Measurements from ENCODE around the gene SCAF4. TPM values are rescaled to one million over a fixed set of nuclear protein-coding genes. Genes with fewer than 3 reads are reported as not detected.

Gene SCAF4
- total and polyA plus RNA-seq, 9 of the 15 experiments (the other 6 are each of a cell fraction or from before 2014, with no cell fraction given) = 2.3 to 55.7 (median 17.2) TPM

- no peaks in the 10 kb centered on the region for H3K4me1 ChIP-seq (replicated peaks in 1 of 2; ENCODE audit: control insufficient read depth in 2 of 2, insufficient read depth in 2 of 2, low read length in 2 of 2)
- in situ Hi-C loops (cut with MboI) = no loop called here
- 6% methylated on average over 3 of the region's 3 CpGs for WGBS (ENCODE audit: insufficient coverage, low coverage, missing lambda C conversion rate)
- intact Hi-C loops (cut with micrococcal nuclease) = no loop called here
- no peak for FAIRE-seq
- no peaks in the 10 kb centered on the region; a peak in 1 of 5 replicates for H3K27me3 ChIP-seq (ENCODE audit: control insufficient read depth in 2 of 2, insufficient read depth in 2 of 2, low read length in 2 of 2)
- ATAC-seq = no peak
- no peak overlapping the region for H3K4me3 ChIP-seq
- BruUV-seq (replicated peaks) = no TSS peak
- H3K27ac ChIP-seq (ENCODE audit: extremely low read depth, low read depth, low read length) = no peak overlapping the region
- no peaks in the 10 kb centered on the region for H3K36me3 ChIP-seq (ENCODE audit: control insufficient read depth, insufficient read depth, low read length)
- no peak overlapping the region for H2AFZ ChIP-seq (ENCODE audit: low read depth, low read length)
- H3K9me3 ChIP-seq (replicated peaks; ENCODE audit: control insufficient read depth, insufficient read depth, low read depth, low read length) = no peaks in the 10 kb centered on the region
- no peaks in the 10 kb centered on the region for H3K79me2 ChIP-seq (ENCODE audit: control insufficient read depth, insufficient read depth, low read length)
- no peak for DNase-seq (ENCODE audit: extremely low read depth in 1 of 4, low spot score in 3 of 4)
- no peak overlapping the region for H3K9ac ChIP-seq (ENCODE audit: insufficient read depth in 1 of 2, low read depth in 2 of 2, low read length in 2 of 2)
- no peak overlapping the region for H3K4me2 ChIP-seq (ENCODE audit: insufficient read depth, low read length)
- no peaks in the 10 kb centered on the region for H4K20me1 ChIP-seq (replicated peaks; ENCODE audit: control insufficient read depth, insufficient read depth, low read length)
- POLR2A ChIA-PET = interaction anchor here (0.9 to 1.1 kb wide), 3 partner anchors 11 to 65 kb away, joined by 3 read pairs; no protein-coding TSS in a partner anchor
- CTCF ChIA-PET (ENCODE audit: low intra/inter-chr PET ratio) = no interaction called here
- H3K9me1 ChIP-seq (ENCODE audit: control insufficient read depth, insufficient read depth, low read length) = no peaks in the 10 kb centered on the region
- TF ChIP-seq MEIS2 (IDR thresholded peaks at IDR 0.05; ENCODE audit: partially characterized antibody) (peak; percentile 76), GMEB1 (CRISPR knock-in tag; IDR thresholded peaks at IDR 0.05) (no peak), BRF1 (IDR thresholded peaks at IDR 0.05; ENCODE audit: borderline replicate concordance, extremely low read depth, insufficient read length) (no peak), MAFG (tag; conservative IDR thresholded peaks at IDR 0.05) (peak; percentile 28; the same call in 1 of the 2 replicates), SOX6 (IDR thresholded peaks at IDR 0.05) (no peak)
- TF ChIP-seq, protein P1, sequence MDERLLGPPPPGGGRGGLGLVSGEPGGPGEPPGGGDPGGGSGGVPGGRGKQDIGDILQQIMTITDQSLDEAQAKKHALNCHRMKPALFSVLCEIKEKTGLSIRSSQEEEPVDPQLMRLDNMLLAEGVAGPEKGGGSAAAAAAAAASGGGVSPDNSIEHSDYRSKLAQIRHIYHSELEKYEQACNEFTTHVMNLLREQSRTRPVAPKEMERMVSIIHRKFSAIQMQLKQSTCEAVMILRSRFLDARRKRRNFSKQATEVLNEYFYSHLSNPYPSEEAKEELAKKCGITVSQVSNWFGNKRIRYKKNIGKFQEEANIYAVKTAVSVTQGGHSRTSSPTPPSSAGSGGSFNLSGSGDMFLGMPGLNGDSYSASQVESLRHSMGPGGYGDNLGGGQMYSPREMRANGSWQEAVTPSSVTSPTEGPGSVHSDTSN (CRISPR knock-in tag; IDR thresholded peaks at IDR 0.05; ENCODE audit: low read depth) = no peak
- TF ChIP-seq, protein P1 (tag; conservative IDR thresholded peaks at IDR 0.05; ENCODE audit: low read depth) = peak; percentile 92
- TF ChIP-seq, protein P2, sequence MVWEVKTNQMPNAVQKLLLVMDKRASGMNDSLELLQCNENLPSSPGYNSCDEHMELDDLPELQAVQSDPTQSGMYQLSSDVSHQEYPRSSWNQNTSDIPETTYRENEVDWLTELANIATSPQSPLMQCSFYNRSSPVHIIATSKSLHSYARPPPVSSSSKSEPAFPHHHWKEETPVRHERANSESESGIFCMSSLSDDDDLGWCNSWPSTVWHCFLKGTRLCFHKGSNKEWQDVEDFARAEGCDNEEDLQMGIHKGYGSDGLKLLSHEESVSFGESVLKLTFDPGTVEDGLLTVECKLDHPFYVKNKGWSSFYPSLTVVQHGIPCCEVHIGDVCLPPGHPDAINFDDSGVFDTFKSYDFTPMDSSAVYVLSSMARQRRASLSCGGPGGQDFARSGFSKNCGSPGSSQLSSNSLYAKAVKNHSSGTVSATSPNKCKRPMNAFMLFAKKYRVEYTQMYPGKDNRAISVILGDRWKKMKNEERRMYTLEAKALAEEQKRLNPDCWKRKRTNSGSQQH (CRISPR knock-in tag; IDR thresholded peaks at IDR 0.05) = no peak
- TF ChIP-seq, protein P3, sequence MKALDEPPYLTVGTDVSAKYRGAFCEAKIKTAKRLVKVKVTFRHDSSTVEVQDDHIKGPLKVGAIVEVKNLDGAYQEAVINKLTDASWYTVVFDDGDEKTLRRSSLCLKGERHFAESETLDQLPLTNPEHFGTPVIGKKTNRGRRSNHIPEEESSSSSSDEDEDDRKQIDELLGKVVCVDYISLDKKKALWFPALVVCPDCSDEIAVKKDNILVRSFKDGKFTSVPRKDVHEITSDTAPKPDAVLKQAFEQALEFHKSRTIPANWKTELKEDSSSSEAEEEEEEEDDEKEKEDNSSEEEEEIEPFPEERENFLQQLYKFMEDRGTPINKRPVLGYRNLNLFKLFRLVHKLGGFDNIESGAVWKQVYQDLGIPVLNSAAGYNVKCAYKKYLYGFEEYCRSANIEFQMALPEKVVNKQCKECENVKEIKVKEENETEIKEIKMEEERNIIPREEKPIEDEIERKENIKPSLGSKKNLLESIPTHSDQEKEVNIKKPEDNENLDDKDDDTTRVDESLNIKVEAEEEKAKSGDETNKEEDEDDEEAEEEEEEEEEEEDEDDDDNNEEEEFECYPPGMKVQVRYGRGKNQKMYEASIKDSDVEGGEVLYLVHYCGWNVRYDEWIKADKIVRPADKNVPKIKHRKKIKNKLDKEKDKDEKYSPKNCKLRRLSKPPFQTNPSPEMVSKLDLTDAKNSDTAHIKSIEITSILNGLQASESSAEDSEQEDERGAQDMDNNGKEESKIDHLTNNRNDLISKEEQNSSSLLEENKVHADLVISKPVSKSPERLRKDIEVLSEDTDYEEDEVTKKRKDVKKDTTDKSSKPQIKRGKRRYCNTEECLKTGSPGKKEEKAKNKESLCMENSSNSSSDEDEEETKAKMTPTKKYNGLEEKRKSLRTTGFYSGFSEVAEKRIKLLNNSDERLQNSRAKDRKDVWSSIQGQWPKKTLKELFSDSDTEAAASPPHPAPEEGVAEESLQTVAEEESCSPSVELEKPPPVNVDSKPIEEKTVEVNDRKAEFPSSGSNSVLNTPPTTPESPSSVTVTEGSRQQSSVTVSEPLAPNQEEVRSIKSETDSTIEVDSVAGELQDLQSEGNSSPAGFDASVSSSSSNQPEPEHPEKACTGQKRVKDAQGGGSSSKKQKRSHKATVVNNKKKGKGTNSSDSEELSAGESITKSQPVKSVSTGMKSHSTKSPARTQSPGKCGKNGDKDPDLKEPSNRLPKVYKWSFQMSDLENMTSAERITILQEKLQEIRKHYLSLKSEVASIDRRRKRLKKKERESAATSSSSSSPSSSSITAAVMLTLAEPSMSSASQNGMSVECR (CRISPR knock-in tag; IDR thresholded peaks at IDR 0.05) = no peak
- TF ChIP-seq, protein P4, sequence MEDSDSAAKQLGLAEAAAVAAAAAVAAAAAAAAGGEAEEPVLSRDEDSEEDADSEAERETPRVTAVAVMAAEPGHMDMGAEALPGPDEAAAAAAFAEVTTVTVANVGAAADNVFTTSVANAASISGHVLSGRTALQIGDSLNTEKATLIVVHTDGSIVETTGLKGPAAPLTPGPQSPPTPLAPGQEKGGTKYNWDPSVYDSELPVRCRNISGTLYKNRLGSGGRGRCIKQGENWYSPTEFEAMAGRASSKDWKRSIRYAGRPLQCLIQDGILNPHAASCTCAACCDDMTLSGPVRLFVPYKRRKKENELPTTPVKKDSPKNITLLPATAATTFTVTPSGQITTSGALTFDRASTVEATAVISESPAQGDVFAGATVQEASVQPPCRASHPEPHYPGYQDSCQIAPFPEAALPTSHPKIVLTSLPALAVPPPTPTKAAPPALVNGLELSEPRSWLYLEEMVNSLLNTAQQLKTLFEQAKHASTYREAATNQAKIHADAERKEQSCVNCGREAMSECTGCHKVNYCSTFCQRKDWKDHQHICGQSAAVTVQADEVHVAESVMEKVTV (CRISPR knock-in tag; IDR thresholded peaks at IDR 0.05) = no peak
Measured at GRCh38 chr21:31771685-31772084, 39.8 kb upstream of the SCAF4 start.

All from K562 (cell line).